ENCODE measurements around the gene TMEM225B.

Gene TMEM225B

GRCh38 chr7:99614495-99614894, 16.4 kb downstream of the TMEM225B start (continued):
- TF ChIP-seq SNAI2 (CRISPR knock-in tag; IDR thresholded peaks at IDR 0.05): no peak
- no peak for TF ChIP-seq OSR1 (CRISPR knock-in tag; IDR thresholded peaks at IDR 0.05)
- no peak for TF ChIP-seq ZFP30 (CRISPR knock-in tag; IDR thresholded peaks at IDR 0.05)

- no peak for ATAC-seq
- no peak for TF ChIP-seq TSHZ2 (CRISPR knock-in tag; IDR thresholded peaks at IDR 0.05)
- TF ChIP-seq ZFP3 (CRISPR knock-in tag; IDR thresholded peaks at IDR 0.05): no peak
- no peak for TF ChIP-seq GLIS3 (CRISPR knock-in tag; IDR thresholded peaks at IDR 0.05)
- TF ChIP-seq ZC3H10 (CRISPR knock-in tag; IDR thresholded peaks at IDR 0.05): no peak
- no peak for TF ChIP-seq RARB (CRISPR knock-in tag; IDR thresholded peaks at IDR 0.05)
- TF ChIP-seq CSDC2 (CRISPR knock-in tag; IDR thresholded peaks at IDR 0.05): no peak
- no peak for TF ChIP-seq SNAI2 (CRISPR knock-in tag; IDR thresholded peaks at IDR 0.05)
- TF ChIP-seq TOX (CRISPR knock-in tag; IDR thresholded peaks at IDR 0.05; ENCODE audit: borderline replicate concordance): no peak
- no peak for TF ChIP-seq BACH2 (CRISPR knock-in tag; IDR thresholded peaks at IDR 0.05; ENCODE audit: borderline replicate concordance)
- TF ChIP-seq ZNF565 (CRISPR knock-in tag; conservative IDR thresholded peaks at IDR 0.05; ENCODE audit: low read depth): no peak
- no peak for TF ChIP-seq ISL1 (CRISPR knock-in tag; IDR thresholded peaks at IDR 0.05)
- TF ChIP-seq PPARA (CRISPR knock-in tag; IDR thresholded peaks at IDR 0.05; ENCODE audit: borderline replicate concordance): no peak
- TF ChIP-seq OSR1 (CRISPR knock-in tag; IDR thresholded peaks at IDR 0.05): no peak
- TF ChIP-seq POU6F1 (CRISPR knock-in tag; IDR thresholded peaks at IDR 0.05; ENCODE audit: borderline replicate concordance, low read depth): no peak
- no peak for TF ChIP-seq TCF4 (CRISPR knock-in tag; IDR thresholded peaks at IDR 0.05; ENCODE audit: borderline replicate concordance)
- no peak for TF ChIP-seq ESRRG (CRISPR knock-in tag; IDR thresholded peaks at IDR 0.05)
- no peak for TF ChIP-seq ZNF70 (CRISPR knock-in tag; IDR thresholded peaks at IDR 0.05)
- TF ChIP-seq ZFP30 (CRISPR knock-in tag; IDR thresholded peaks at IDR 0.05): no peak
- TF ChIP-seq CREB5 (CRISPR knock-in tag; IDR thresholded peaks at IDR 0.05; ENCODE audit: low read depth): no peak
These were observed 17.9 kb downstream of the TMEM225B start for GRCh38 chr7:99615989-99616358.

- peak; percentile 98 for ATAC-seq
- TF ChIP-seq TCF4 (CRISPR knock-in tag; IDR thresholded peaks at IDR 0.05; ENCODE audit: borderline replicate concordance) (peak; percentile 9; the same call in 1 of the 2 replicates), ESRRG (CRISPR knock-in tag; IDR thresholded peaks at IDR 0.05) (no peak), CSDC2 (CRISPR knock-in tag; IDR thresholded peaks at IDR 0.05) (no peak), ARNTL (CRISPR knock-in tag; IDR thresholded peaks at IDR 0.05; ENCODE audit: borderline replicate concordance, low read depth) (no peak), ZNF8 (CRISPR knock-in tag; IDR thresholded peaks at IDR 0.05) (no peak), ZFP3 (CRISPR knock-in tag; IDR thresholded peaks at IDR 0.05) (peak; percentile 89), ZNF565 (CRISPR knock-in tag; conservative IDR thresholded peaks at IDR 0.05; ENCODE audit: low read depth) (no peak; the same call in 1 of the 2 replicates), RARB (CRISPR knock-in tag; IDR thresholded peaks at IDR 0.05) (no peak), ZNF70 (CRISPR knock-in tag; IDR thresholded peaks at IDR 0.05) (no peak), SNAI2 (CRISPR knock-in tag; IDR thresholded peaks at IDR 0.05) (peak; percentile 95; the same call in 1 of the 2 replicates), ZC3H10 (CRISPR knock-in tag; IDR thresholded peaks at IDR 0.05) (no peak), OSR1 (CRISPR knock-in tag; IDR thresholded peaks at IDR 0.05) (no peak), CREB5 (CRISPR knock-in tag; IDR thresholded peaks at IDR 0.05; ENCODE audit: low read depth) (peak; percentile 9; the same call in 1 of the 2 replicates), PPARA (CRISPR knock-in tag; IDR thresholded peaks at IDR 0.05; ENCODE audit: borderline replicate concordance) (no peak), POU6F1 (CRISPR knock-in tag; IDR thresholded peaks at IDR 0.05; ENCODE audit: borderline replicate concordance, low read depth) (peak; percentile 18; the same call in 1 of the 2 replicates), BACH2 (CRISPR knock-in tag; IDR thresholded peaks at IDR 0.05; ENCODE audit: borderline replicate concordance) (0 out of 2 replicates have a peak, but pooled peaks have one; percentile 60), ZFP30 (CRISPR knock-in tag; IDR thresholded peaks at IDR 0.05) (no peak), TOX (CRISPR knock-in tag; IDR thresholded peaks at IDR 0.05; ENCODE audit: borderline replicate concordance) (no peak), PATZ1 (CRISPR knock-in tag; IDR thresholded peaks at IDR 0.05; ENCODE audit: borderline replicate concordance) (no peak), CSRNP3 (CRISPR knock-in tag; IDR thresholded peaks at IDR 0.05) (no peak)
These were observed 18.5 kb downstream of the TMEM225B start, which contains the start of gene ZSCAN25 for GRCh38 chr7:99616359-99617191. Gene ZSCAN25 (plus strand): TSS chr7:99616946. CDS start chr7:99619607, 2,661 bp downstream.
